Measurements from ENCODE around the gene RPS25.

RPS25 gene

GRCh38 chr11:118979434-118979833 is 38.7 kb downstream of the RPS25 start:
- no peaks in the 10 kb centered on the region for H3F3A ChIP-seq (ENCODE audit: insufficient read depth)
- H3K27me3 ChIP-seq (ENCODE audit: low read length): no peaks in the 10 kb centered on the region
- H3K4me2 ChIP-seq (ENCODE audit: low read depth, low read length, poor library complexity, severe bottlenecking): no peak overlapping the region
- H3K9ac ChIP-seq (ENCODE audit: low read length): no peak overlapping the region
- H2AFZ ChIP-seq (ENCODE audit: low read depth, low read length, severe bottlenecking): no peak overlapping the region
- no peaks in the 10 kb centered on the region for H3K9me2 ChIP-seq (replicated peaks; ENCODE audit: insufficient read depth, low read length)
- H3K79me2 ChIP-seq (ENCODE audit: insufficient read depth, low read length): no peaks in the 10 kb centered on the region
- no peaks in the 10 kb centered on the region for H4K20me1 ChIP-seq (ENCODE audit: low read depth, low read length)
- no peak overlapping the region for H3K4me3 ChIP-seq (ENCODE audit: insufficient read depth, low read length, poor library complexity, severe bottlenecking)
- TF ChIP-seq, protein P1, sequence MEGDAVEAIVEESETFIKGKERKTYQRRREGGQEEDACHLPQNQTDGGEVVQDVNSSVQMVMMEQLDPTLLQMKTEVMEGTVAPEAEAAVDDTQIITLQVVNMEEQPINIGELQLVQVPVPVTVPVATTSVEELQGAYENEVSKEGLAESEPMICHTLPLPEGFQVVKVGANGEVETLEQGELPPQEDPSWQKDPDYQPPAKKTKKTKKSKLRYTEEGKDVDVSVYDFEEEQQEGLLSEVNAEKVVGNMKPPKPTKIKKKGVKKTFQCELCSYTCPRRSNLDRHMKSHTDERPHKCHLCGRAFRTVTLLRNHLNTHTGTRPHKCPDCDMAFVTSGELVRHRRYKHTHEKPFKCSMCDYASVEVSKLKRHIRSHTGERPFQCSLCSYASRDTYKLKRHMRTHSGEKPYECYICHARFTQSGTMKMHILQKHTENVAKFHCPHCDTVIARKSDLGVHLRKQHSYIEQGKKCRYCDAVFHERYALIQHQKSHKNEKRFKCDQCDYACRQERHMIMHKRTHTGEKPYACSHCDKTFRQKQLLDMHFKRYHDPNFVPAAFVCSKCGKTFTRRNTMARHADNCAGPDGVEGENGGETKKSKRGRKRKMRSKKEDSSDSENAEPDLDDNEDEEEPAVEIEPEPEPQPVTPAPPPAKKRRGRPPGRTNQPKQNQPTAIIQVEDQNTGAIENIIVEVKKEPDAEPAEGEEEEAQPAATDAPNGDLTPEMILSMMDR (IDR thresholded peaks at IDR 0.05; ENCODE audit: insufficient read depth, low read length, poor library complexity, severe bottlenecking): no peak
- TF ChIP-seq EZH2phosphoT487 (conservative IDR thresholded peaks at IDR 0.05; ENCODE audit: low read length): no peak
- no peaks in the 10 kb centered on the region for H3K36me3 ChIP-seq (ENCODE audit: low read length)
- H3K9me3 ChIP-seq (ENCODE audit: insufficient read depth, low read length): no peaks in the 10 kb centered on the region
- H3K27ac ChIP-seq (ENCODE audit: low read depth, low read length): no peak overlapping the region

DNA sequence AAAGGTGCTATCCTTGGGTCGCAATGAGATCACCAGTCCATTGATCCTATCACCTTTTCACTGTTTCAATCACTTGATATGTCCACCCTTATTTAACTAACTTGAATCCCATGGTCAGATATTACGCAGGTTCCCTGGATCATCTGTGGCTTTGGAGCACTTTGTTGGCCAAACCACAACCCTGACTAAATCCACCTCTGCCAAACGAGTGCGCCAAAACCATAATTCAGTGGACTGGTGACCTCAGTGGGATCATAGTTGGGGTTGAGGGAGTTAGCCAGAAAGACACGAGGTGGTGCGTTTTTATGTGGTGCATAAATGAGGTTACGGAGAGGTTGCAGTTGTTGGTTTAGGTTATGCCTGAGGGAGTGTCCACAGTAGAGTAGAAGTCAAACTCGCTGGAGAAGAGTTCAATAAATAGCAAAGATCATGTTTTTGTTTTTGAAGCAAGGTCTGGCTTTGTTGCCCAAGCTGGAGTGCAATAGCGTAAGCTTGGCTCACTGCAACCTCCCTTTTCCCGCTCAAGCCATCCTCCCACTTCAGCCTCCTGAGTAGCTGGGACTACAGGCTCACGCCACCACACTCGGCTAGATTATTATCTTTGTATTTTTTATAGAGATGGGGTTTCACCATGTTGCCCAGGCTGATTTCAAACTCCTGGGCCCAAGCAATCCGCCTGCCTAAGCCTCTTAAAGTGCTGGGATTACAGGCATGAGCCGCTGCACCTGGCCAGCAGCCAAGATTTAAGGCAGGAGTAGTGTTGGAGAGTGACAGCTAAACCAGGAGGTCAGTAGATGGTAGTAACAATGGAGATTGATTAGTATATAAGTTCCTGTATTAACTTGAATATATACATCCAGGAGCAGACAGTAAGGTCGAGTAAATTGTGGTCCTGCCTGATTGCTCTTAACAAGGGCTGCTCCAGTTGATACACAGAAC is 42.1 kb downstream of the RPS25 start:
- no peak for TF ChIP-seq EZH2phosphoT487 (conservative IDR thresholded peaks at IDR 0.05; ENCODE audit: low read length)
- TF ChIP-seq, protein P1 (IDR thresholded peaks at IDR 0.05; ENCODE audit: insufficient read depth, low read length, poor library complexity, severe bottlenecking): no peak
- H3K9ac ChIP-seq (ENCODE audit: low read length): no peak overlapping the region
- no peak overlapping the region for H3K4me2 ChIP-seq (ENCODE audit: low read depth, low read length, poor library complexity, severe bottlenecking)
- H3K27ac ChIP-seq (ENCODE audit: low read depth, low read length): no peak overlapping the region
- no peaks in the 10 kb centered on the region for H4K20me1 ChIP-seq (ENCODE audit: low read depth, low read length)
- H3K79me2 ChIP-seq (ENCODE audit: insufficient read depth, low read length): no peaks in the 10 kb centered on the region
- no peaks in the 10 kb centered on the region for H3K9me2 ChIP-seq (replicated peaks; ENCODE audit: insufficient read depth, low read length)
- H3K36me3 ChIP-seq (ENCODE audit: low read length): no peaks in the 10 kb centered on the region
- no peaks in the 10 kb centered on the region for H3K27me3 ChIP-seq (ENCODE audit: low read length)
- no peak overlapping the region for H2AFZ ChIP-seq (ENCODE audit: low read depth, low read length, severe bottlenecking)
- H3K9me3 ChIP-seq (ENCODE audit: insufficient read depth, low read length): no peaks in the 10 kb centered on the region
- no peaks in the 10 kb centered on the region for H3F3A ChIP-seq (ENCODE audit: insufficient read depth)
- H3K4me3 ChIP-seq (ENCODE audit: insufficient read depth, low read length, poor library complexity, severe bottlenecking): no peak overlapping the region

- H3K4me3 ChIP-seq (ENCODE audit: insufficient read depth, low read length, poor library complexity, severe bottlenecking): no peak overlapping the region
- H3K9me3 ChIP-seq (ENCODE audit: insufficient read depth, low read length): no peaks in the 10 kb centered on the region
- H3F3A ChIP-seq (ENCODE audit: insufficient read depth): no peaks in the 10 kb centered on the region
- no peak overlapping the region for H3K9ac ChIP-seq (ENCODE audit: low read length)
- no peaks in the 10 kb centered on the region for H3K79me2 ChIP-seq (ENCODE audit: insufficient read depth, low read length)
- no peak overlapping the region for H3K27ac ChIP-seq (ENCODE audit: low read depth, low read length)
- no peaks in the 10 kb centered on the region for H3K9me2 ChIP-seq (replicated peaks; ENCODE audit: insufficient read depth, low read length)
- H3K36me3 ChIP-seq (ENCODE audit: low read length): no peaks in the 10 kb centered on the region
- no peaks in the 10 kb centered on the region for H4K20me1 ChIP-seq (ENCODE audit: low read depth, low read length)
- no peak overlapping the region for H2AFZ ChIP-seq (ENCODE audit: low read depth, low read length, severe bottlenecking)
- no peaks in the 10 kb centered on the region for H3K27me3 ChIP-seq (ENCODE audit: low read length)
- no peak overlapping the region for H3K4me2 ChIP-seq (ENCODE audit: low read depth, low read length, poor library complexity, severe bottlenecking)
- no peak for TF ChIP-seq EZH2phosphoT487 (conservative IDR thresholded peaks at IDR 0.05; ENCODE audit: low read length)
- TF ChIP-seq, protein P1 (IDR thresholded peaks at IDR 0.05; ENCODE audit: insufficient read depth, low read length, poor library complexity, severe bottlenecking): no peak
Observed at GRCh38 chr11:118973985-118974384, 44.2 kb downstream of the RPS25 start.
